PFSK-1 (cell line): ENCODE results near the gene GCH1.

Experiments used
- FOXP2 ChIP-seq: optimal IDR thresholded peaks from 2 replicates; pipeline ENCODE3; 2011; ENCODE audit warnings: borderline replicate concordance, control low read depth, inconsistent platforms; ENCODE audit not compliant: insufficient read depth; ENCODE audit errors: extremely low read length, extremely low read depth
- POLR2AphosphoS5 ChIP-seq: IDR thresholded peaks from 2 replicates; pipeline ENCODE4 v1.6.1; 2012; ENCODE audit warnings: low read depth, mild to moderate bottlenecking, control low read depth, low read length, moderate library complexity
- REST ChIP-seq, 2 experiments: IDR thresholded peaks; 2 replicates each; pipeline versions ENCODE4 v1.6.1 to v1.8.0; 2011 to 2012; ENCODE audit warnings: low read depth in 2 of 2, low read length in 2 of 2, control low read depth in 1 of 2, inconsistent platforms in 1 of 2, mild to moderate bottlenecking in 1 of 2, moderate library complexity in 1 of 2; ENCODE audit not compliant: insufficient read depth in 1 of 2
- SIN3A ChIP-seq: IDR thresholded peaks from 2 replicates; pipeline ENCODE4 v1.6.1; 2012; ENCODE audit warnings: mild to moderate bottlenecking, low read length, moderate library complexity, borderline replicate concordance; ENCODE audit not compliant: insufficient read depth
- TAF1 ChIP-seq: IDR thresholded peaks from 2 replicates; pipeline ENCODE4 v1.6.1; 2012; ENCODE audit warnings: low read length, control low read depth, borderline replicate concordance; ENCODE audit not compliant: insufficient read depth

GCH1 gene

GRCh38 chr14:54881235-54881760, 21.3 kb downstream of the GCH1 start:
- TF ChIP-seq POLR2AphosphoS5 = no peak

- TF ChIP-seq REST (IDR thresholded peaks at IDR 0.05; ENCODE audit: insufficient read depth in 1 of 2, low read depth in 2 of 2, low read length in 2 of 2) (no peak), POLR2AphosphoS5 (no peak), SIN3A (no peak), TAF1 (no peak)
These were observed 25.0 kb downstream of the GCH1 start for GRCh38 chr14:54877703-54878021.

GRCh38 chr14:54877015-54877702, 25.5 kb downstream of the GCH1 start:
- TF ChIP-seq REST (IDR thresholded peaks at IDR 0.05; ENCODE audit: insufficient read depth in 1 of 2, low read depth in 2 of 2, low read length in 2 of 2) (no peak), POLR2AphosphoS5 (no peak), SIN3A (no peak), FOXP2 (no peak), TAF1 (no peak)

- no peak for TF ChIP-seq FOXP2
- TF ChIP-seq POLR2AphosphoS5 = no peak
- TF ChIP-seq TAF1 = no peak
- no peak for TF ChIP-seq REST (IDR thresholded peaks at IDR 0.05; ENCODE audit: insufficient read depth in 1 of 2, low read depth in 2 of 2, low read length in 2 of 2)
- TF ChIP-seq SIN3A = no peak
These were observed 35.6 kb downstream of the GCH1 start for GRCh38 chr14:54867011-54867410.

DNA sequence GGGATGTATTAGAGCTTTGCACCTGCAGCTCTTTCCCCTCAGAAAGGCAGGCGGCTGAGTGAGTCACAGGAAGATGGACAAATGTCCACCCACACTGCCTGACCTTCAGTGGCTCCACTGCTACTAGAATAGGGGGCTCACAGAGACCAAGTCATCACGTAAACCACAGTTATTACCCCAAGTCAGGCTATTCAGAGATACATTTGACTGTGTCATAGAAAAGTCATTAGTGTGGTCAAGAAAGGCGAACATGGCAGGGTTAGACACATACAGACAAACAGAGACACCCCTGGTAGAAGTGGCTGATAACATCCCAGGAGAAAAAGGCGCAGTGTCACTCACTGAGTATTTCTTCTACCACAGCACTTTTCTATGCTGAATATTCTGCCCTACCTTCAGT, 36.0 kb downstream of the GCH1 start:
- TF ChIP-seq SIN3A (no peak), POLR2AphosphoS5 (no peak), FOXP2 (no peak), TAF1 (no peak), REST (IDR thresholded peaks at IDR 0.05; ENCODE audit: insufficient read depth in 1 of 2, low read depth in 2 of 2, low read length in 2 of 2) (no peak)
